CD4-positive, alpha-beta T cell treated with Interleukin-17A for 1 hour (primary cell): ENCODE measurements around the gene CDC73.
"Not testable (repeated sequence)": the region's sequence is repeated elsewhere in the genome, so short reads cannot be mapped to it uniquely, and the experiment has no call there.

ENCODE experiments used
- DNase-seq: peaks from one replicate; pipeline ENCODE4 v3.0.0-alpha.2; 2020

The CDC73 gene

DNA sequence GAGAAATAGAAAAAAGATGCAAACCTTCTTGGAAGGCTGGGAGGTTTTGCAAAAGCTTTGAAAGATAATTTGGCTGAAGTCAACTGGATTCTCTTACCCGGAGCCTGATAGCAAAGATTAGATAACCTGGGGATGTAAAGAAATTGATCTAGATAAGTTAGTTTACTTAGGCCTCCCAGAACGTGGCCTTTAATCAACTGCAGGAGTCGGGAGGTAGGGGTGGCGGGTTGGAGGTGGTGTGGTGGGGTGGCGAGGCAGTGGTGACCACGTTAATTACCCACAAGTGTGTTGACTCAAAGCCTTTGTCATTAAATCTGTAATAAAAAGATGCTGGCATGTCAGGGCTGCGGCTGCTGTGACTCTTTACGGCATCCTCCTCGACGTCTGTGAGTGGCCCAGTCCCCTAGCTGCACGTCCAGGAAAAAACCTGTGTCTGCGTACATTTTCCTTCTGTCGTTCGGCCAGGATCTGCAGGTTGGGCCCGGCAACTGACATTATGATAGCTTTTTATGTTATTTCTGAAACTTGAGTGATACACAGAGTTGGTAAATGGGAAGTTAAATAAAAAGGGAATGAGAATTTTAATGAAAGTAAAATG lies 115.6 kb downstream of the CDC73 start:
- DNase-seq = no peak

- no peak for DNase-seq
These were observed 118.8 kb downstream of the CDC73 start for GRCh38 chr1:193240609-193241008.

DNA sequence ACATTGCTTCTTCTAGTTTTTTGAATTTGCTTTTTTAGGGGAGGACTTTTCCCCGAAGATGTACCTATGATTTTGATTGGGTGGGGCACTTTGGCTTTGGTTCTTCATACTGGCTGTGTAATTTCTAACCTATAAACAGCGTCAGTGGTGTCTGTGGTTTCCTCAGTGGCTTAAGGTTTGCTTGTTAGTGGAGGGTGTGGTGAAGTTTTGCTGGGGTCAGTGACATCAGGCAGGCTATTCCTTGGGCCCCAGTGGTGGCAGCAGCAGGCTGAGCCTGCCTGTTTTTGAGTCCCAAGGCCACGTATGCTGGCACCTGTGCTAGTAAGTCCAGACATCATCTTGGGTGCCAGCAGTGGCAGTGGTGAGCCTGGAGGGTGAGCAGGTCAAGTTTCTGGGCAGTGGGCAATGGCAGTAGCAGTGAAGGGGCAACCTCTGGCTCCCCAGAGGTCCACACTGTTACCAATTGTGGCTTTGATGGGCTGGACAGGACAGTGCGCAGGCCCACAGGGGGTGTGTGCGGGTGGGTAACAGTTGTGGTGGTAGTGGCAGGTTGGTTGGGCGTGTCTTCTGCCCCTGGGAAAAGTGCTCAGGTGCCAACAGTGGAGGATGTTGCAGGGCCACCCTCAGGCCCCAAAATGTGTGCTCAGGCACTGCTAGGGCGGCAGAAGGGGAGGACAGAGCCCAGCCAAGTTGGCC lies 119.4 kb downstream of the CDC73 start:
- DNase-seq = peak; percentile 22

- no peak for DNase-seq
These were observed 120.2 kb downstream of the CDC73 start for GRCh38 chr1:193242000-193242399.

DNA sequence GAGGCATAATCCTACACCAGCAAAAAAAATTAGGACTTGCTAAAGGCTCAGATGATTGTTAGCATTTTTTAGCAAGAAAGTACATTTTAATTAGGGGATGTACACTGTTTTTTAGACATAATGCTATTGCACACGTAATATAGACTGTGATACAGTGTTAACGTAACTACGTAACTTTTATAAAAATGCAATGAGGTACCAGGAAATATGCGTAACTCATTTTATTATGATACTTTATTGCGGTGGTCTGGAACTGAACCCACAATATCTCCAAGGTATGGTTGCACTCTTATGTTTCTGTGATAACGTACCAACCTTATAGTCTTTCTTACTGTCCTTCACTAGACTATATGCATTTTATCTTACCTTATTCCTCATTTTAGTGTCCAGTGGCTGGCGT lies 127.4 kb downstream of the CDC73 start:
- DNase-seq = no peak

DNA sequence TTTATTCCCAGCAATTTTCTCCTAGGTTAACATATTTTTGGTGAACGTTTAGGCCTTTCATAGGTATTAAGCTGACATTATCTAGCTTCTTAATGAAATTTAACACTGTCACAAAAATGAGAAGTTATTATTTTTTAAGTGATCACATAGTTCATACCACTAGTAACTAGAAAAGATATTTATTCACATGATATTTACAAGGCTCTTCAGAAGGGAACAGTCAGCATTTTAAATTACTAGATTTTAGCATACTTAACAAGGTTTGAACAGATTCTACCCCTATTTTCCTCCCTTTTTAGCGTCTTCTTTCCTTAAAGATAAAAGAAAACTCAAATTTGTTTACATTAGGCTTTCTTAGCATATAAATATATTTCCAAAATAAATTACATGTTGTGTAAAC lies 130.1 kb downstream of the CDC73 start:
- no peak for DNase-seq

DNA sequence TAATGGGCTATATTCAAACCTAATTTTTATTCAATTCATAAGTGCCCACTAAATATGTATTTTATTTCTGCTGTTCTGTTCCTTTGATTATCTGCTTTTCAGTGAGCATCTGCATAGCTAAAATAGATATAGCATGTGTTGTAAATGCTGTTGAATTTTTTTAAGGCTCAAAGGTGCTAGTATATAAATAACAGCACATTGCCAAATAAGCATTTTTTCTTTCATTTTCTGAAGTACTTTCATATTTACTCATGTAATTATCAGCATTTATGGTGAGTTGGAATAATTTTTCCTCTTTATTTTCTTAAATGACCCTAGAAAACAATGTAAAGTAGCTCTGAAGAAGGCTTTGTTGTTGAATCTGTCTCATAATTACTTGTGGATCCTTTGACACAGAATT lies 134.2 kb downstream of the CDC73 start:
- DNase-seq = no peak

- no peak for DNase-seq
These were observed 137.8 kb downstream of the CDC73 start for GRCh38 chr1:193259636-193260035.

- no peak for DNase-seq
These were observed 138.4 kb downstream of the CDC73 start for GRCh38 chr1:193260056-193260745.

DNA sequence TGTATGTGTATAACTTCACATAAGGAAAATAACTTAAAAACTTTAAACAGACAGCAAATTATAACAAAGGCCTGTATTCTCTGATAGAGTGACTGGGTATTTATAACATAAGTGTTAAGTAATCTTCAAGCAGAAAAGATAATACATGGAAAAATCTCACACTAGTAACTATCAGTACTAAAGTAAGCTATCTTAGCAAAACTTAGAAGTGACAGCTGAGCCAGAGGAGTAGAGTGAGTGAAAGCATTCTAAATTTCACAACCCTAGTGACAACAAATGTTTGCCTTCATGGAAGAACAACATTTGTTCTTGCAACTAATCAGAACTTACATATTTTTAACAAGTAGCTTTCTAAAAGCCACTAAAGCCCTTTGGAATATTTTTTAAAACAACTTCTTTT lies 139.1 kb downstream of the CDC73 start:
- DNase-seq = no peak

- no peak for DNase-seq
These were observed 140.8 kb downstream of the CDC73 start for GRCh38 chr1:193262661-193263060.

DNA sequence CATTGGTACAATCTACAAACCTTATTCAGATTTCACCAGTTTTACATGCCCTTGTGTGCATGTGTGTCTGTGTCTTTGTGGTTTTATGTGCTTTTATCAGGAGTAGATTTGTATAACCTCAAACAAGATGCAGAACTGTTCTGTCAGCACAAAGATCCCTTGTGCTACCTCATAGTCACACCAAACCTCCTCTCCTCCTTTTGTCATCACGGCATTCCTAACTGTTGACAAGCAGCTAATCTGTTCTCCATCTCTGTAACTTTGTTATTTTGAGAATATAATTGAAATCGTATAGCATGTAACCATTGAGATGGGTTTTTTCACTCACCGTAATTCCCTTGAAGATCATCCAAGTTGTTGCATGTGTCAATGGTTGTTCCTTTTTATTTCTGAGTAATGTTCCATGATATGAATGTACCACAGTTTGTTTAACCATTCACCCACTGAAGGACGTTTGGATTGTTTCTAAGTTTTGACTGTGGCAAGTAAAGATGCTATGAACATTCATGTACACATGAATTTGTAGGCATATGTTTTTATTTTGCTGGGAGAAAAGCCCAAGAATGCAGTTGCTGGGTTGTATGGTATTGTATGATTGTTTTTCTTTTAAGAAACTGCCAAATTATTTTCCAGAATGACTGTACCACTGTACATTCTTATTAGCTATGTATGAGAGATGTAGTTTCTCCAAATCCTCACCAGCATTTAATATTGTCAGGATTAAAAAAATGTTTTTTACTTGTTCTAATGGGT lies 142.7 kb downstream of the CDC73 start:
- DNase-seq = no peak

GRCh38 chr1:193265716-193266115 lies 143.9 kb downstream of the CDC73 start:
- DNase-seq = no peak

- DNase-seq = not testable (repeated sequence)
These were observed 145.0 kb downstream of the CDC73 start for GRCh38 chr1:193266794-193267193.

GRCh38 chr1:193270996-193271395 lies 149.2 kb downstream of the CDC73 start:
- DNase-seq = no peak

DNA sequence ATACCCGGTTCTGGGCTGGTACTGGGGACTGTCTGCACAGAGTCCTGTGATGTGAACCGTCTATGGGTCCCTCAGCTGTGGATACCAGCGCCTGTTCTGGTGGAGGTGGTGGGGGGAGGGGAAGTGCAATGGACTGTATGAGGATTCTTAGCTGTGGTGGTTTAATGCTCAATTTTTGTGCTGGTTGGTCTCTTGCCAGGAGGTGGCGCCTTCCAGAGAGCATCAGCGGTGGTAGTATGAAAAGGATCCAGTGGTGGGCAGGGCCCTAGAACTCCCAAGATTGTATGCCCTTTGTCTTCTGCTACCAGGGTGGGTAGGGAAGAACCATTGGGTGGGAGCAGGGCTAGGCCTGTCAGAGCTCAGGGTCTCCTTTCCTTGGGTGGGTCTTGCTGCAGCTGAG lies 153.9 kb downstream of the CDC73 start:
- no peak for DNase-seq

DNA sequence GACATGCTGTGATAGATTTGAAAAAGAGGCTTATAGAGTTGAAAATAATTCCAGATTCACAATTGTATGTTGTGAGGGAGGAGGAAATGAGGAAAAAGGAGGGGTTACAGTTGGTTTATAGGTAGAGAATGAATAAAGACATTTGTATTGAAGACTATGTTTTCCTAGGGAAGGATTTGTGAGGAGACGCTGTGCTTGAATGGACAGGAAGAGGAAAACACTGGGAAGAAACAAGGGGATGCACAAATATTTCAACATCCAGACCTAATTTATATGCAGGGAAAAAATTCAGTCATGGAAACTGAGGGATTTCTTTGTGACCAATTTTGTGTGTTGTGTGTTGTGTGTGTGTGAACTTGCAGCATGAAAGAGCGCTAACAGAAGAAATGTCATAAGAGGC lies 157.1 kb downstream of the CDC73 start:
- DNase-seq = no peak

DNA sequence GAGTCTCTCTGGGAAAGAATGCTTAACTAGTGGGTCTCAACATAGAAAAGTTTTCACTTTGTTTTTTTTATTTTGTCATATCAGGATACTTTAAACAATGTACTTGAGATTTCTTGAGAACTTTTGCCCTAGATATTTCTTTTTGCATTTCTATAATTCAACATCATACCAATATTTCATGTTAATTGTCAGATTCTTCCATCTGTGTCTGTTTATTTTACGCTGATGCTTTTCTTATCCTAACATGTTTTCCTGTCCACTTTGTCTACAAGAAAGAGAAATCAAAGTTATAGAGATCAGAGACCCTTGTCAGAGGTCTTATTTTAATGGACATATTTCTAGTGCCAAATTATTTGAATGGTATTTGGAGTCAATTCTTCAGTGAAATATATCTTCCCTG lies 160.1 kb downstream of the CDC73 start:
- DNase-seq = no peak

DNA sequence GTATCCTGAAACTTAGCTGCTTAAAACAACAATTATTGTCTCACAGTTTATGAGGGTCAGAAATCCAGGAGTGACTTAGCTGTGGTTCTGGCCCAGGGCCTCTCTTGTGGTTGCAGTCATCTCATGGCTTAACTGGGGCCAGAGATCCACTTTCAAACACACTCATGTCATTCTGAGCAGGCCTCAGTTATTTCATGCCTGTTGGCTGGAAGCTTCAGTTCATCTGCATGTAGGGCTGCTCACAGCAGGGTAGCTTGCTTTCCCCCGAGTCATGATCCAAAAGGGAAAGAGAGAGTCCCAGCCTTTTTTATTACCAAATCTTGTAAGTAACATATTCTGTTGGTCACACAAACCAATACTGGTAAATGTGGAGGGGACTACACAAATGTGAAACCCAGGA lies 161.2 kb downstream of the CDC73 start:
- DNase-seq = no peak

DNA sequence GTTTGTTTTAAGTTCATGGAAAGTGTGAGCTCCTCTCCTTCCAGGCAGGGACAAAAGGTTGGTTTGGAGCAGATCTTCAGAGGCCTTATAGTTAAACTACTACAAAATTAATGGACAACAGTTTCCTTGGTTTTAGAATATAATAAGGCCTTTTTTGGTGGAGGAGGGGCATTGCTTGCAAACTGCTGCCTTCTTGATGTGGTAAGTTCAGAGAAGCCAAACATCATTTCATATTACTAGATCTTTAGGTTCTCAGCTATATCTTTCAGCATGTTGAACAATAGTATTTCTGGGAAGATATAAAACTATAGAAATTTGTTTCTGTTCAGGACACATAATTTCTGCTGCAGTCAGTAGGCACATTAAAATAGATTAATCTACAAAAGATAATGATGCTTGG lies 162.4 kb downstream of the CDC73 start:
- DNase-seq = no peak

- no peak for DNase-seq
These were observed 163.8 kb downstream of the CDC73 start for GRCh38 chr1:193285641-193286040.

DNA sequence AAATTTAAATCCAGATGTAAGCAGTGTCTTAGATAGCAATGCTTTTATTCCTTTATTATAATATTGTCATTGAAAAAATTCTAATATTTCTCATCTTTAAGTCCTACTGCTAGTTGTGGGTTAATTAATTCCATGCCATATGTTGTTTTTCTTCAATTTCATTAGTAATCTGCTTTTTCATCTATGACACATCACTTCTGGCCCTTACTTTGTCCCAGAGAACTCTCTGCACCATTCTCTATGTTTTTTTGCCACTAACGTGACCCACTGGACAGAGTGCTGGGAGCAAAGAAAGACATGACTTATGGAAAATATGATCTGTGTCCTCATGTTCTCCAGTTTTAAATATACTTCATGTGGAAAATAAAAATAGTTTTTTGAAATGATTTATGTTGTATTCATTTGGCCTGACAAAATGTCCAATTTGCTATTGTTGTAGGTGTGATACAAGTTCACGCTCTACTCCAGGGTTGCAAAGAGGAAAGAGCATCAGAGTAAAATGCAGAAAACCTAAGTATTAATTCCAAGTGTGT lies 166.8 kb downstream of the CDC73 start:
- DNase-seq = not testable (repeated sequence)

- DNase-seq = no peak
These were observed 171.9 kb downstream of the CDC73 start for GRCh38 chr1:193293726-193294125.
